Measurements from ENCODE around the gene ZNF827. TPM values are rescaled to one million over a fixed set of nuclear protein-coding genes. Genes with fewer than 3 reads are reported as not detected.

Gene ZNF827
- total RNA-seq, 1 donor: 16.3 TPM

DNA sequence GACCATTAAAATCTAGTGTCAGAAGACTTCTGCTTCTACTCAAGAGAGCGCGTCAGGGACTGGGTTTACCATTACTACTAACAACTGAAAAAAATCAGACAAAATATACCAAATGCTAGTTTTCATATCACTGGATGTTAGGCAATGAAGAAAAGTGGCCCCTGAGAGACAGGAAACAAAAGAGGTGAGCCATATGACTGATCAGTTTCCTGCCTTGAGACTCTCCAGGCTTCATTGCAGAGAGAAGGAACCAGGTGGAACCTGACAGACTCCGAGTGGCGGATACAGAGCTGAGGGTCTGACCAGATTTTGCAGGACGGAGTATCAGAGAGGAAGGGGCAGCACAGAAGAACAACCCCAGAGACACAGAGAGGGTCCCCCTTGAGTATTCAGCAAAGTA lies 172.3 kb downstream of the ZNF827 start:
- H3K4me1 ChIP-seq (ENCODE audit: insufficient read depth, low read length): no peaks in the 10 kb centered on the region
- no peak for DNase-seq (ENCODE audit: insufficient read length, low spot score, missing footprints)
- H3K9me3 ChIP-seq (ENCODE audit: low read depth, low read length): no peaks in the 10 kb centered on the region
- H3K4me3 ChIP-seq (ENCODE audit: insufficient read depth, low read length): no peak overlapping the region
- TF ChIP-seq, protein P1, sequence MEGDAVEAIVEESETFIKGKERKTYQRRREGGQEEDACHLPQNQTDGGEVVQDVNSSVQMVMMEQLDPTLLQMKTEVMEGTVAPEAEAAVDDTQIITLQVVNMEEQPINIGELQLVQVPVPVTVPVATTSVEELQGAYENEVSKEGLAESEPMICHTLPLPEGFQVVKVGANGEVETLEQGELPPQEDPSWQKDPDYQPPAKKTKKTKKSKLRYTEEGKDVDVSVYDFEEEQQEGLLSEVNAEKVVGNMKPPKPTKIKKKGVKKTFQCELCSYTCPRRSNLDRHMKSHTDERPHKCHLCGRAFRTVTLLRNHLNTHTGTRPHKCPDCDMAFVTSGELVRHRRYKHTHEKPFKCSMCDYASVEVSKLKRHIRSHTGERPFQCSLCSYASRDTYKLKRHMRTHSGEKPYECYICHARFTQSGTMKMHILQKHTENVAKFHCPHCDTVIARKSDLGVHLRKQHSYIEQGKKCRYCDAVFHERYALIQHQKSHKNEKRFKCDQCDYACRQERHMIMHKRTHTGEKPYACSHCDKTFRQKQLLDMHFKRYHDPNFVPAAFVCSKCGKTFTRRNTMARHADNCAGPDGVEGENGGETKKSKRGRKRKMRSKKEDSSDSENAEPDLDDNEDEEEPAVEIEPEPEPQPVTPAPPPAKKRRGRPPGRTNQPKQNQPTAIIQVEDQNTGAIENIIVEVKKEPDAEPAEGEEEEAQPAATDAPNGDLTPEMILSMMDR (IDR thresholded peaks at IDR 0.05; ENCODE audit: extremely low read depth, low read depth, low read length): no peak
- H2AFZ ChIP-seq (ENCODE audit: low read length): no peak overlapping the region
- no peaks in the 10 kb centered on the region for H3K79me2 ChIP-seq (ENCODE audit: insufficient read depth, low read length)
- H3K27ac ChIP-seq (ENCODE audit: low read depth, low read length): no peak overlapping the region
- H3K4me2 ChIP-seq (ENCODE audit: insufficient read depth, low read length): no peak overlapping the region
- no peaks in the 10 kb centered on the region for H4K20me1 ChIP-seq (ENCODE audit: insufficient read depth, low read length)
- H3K27me3 ChIP-seq (ENCODE audit: insufficient read depth, low read length): no peaks in the 10 kb centered on the region
- peaks cover 20% of the 10 kb centered on the region for H3K36me3 ChIP-seq (ENCODE audit: insufficient read depth, low read length)

DNA sequence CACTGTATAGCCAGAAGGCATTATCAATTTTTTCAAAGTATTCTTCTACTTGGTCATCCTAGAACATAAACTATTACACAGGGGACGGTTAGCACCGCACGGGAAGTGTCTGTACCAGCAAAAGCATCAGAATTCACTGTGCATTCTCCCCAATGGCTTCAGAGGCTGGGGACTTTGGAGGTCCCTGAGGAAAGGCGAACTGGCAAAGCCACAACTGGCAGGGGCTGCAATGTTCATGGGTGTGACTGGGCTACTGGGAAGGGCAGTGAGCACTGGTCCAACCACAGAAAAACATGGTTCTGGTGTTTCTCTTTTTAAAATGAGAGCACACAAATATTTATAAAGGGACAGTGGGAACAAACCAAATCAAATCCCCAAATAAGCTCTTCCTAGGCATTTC lies 175.2 kb downstream of the ZNF827 start:
- no peaks in the 10 kb centered on the region for H3K4me1 ChIP-seq (ENCODE audit: insufficient read depth, low read length)
- no peak overlapping the region for H3K4me3 ChIP-seq (ENCODE audit: insufficient read depth, low read length)
- H4K20me1 ChIP-seq (ENCODE audit: insufficient read depth, low read length): no peaks in the 10 kb centered on the region
- no peak overlapping the region for H3K4me2 ChIP-seq (ENCODE audit: insufficient read depth, low read length)
- H3K36me3 ChIP-seq (ENCODE audit: insufficient read depth, low read length): peaks cover 27% of the 10 kb centered on the region
- H3K27me3 ChIP-seq (ENCODE audit: insufficient read depth, low read length): no peaks in the 10 kb centered on the region
- no peaks in the 10 kb centered on the region for H3K79me2 ChIP-seq (ENCODE audit: insufficient read depth, low read length)
- no peak for DNase-seq (ENCODE audit: insufficient read length, low spot score, missing footprints)
- H3K9me3 ChIP-seq (ENCODE audit: low read depth, low read length): no peaks in the 10 kb centered on the region
- H2AFZ ChIP-seq (ENCODE audit: low read length): no peak overlapping the region
- TF ChIP-seq, protein P1 (IDR thresholded peaks at IDR 0.05; ENCODE audit: extremely low read depth, low read depth, low read length): no peak
- no peak overlapping the region for H3K27ac ChIP-seq (ENCODE audit: low read depth, low read length)

DNA sequence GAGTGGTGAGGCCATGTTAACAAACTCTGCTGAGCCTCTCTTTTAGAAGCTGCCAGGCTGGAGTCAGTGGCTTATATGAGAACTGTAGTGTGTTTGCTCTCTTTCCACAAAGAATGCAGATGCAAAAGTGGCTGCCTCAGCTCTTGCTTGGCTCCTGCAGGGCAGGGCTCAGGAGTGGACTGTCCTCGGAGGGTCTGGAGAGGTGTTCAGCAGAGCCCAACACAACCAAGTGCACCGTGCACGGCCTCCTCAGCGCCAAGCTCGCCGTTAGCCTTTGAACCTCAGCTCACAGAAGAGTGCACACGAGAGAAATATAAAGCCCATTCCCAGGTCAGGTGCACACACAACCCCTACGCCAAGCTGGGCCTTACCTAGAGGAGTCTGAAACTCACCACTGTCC lies 175.9 kb downstream of the ZNF827 start:
- TF ChIP-seq, protein P1 (IDR thresholded peaks at IDR 0.05; ENCODE audit: extremely low read depth, low read depth, low read length): no peak
- Histone ChIP-seq H4K20me1 (ENCODE audit: insufficient read depth, low read length) (no peaks in the 10 kb centered on the region), H3K4me1 (ENCODE audit: insufficient read depth, low read length) (no peaks in the 10 kb centered on the region), H3K4me2 (ENCODE audit: insufficient read depth, low read length) (no peak overlapping the region), H3K4me3 (ENCODE audit: insufficient read depth, low read length) (no peak overlapping the region), H3K79me2 (ENCODE audit: insufficient read depth, low read length) (no peaks in the 10 kb centered on the region), H3K36me3 (ENCODE audit: insufficient read depth, low read length) (peaks cover 27% of the 10 kb centered on the region), H3K27me3 (ENCODE audit: insufficient read depth, low read length) (no peaks in the 10 kb centered on the region), H3K9me3 (ENCODE audit: low read depth, low read length) (no peaks in the 10 kb centered on the region), H2AFZ (ENCODE audit: low read length) (no peak overlapping the region), H3K27ac (ENCODE audit: low read depth, low read length) (no peak overlapping the region)
- no peak for DNase-seq (ENCODE audit: insufficient read length, low spot score, missing footprints)

DNA sequence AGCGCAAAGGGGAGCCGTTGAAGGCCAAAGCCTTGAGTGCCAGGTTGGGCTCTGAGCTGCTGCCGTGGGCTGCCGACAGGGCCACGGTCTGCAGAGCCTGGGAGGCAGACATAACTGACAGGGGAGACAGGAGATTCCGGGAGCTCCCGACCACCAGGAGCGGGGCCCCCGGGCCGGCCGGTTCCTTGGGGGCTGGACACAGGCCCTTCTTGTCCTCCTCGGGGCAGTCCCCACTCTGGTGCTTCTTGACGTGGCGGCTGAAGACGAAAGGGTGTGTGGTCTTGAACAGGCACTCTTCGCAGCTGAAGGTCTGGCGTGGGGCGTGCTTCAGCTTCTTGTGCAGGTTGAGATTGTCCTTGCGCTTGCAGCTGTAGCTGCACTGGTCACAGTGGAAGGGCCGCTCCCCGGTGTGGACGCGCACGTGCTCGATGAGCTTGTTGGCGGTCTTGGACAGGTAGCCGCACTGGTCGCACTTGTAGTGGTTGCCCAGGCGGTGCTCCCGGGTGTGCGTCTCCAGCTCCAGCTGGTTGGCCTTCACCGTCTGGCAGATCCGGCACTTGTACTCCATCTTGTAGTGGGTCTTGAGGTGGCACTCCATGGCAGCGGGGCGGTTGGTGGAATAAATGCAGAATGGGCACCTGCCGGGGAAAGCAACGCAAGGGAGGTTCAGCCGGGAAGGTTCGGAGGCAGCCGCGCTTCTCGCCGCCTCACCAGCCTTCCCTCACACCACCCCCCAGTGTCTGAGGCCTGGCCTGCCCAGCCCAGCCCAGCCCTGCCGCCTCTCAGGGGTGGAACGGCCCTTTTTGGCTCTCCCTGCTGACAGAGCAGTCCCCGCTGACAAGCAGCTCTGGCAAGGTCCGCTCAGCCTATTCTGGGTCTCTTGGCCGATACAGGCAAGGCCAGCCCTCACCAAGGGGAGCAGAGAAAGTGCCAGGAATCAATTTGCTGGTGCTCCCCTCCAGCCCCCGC lies 177.4 kb downstream of the ZNF827 start:
- no peak overlapping the region for H2AFZ ChIP-seq (ENCODE audit: low read length)
- H3K79me2 ChIP-seq (ENCODE audit: insufficient read depth, low read length): no peaks in the 10 kb centered on the region
- no peak overlapping the region for H3K27ac ChIP-seq (ENCODE audit: low read depth, low read length)
- H3K4me3 ChIP-seq (ENCODE audit: insufficient read depth, low read length): no peak overlapping the region
- no peak overlapping the region for H3K4me2 ChIP-seq (ENCODE audit: insufficient read depth, low read length)
- no peaks in the 10 kb centered on the region for H4K20me1 ChIP-seq (ENCODE audit: insufficient read depth, low read length)
- H3K9me3 ChIP-seq (ENCODE audit: low read depth, low read length): no peaks in the 10 kb centered on the region
- H3K4me1 ChIP-seq (ENCODE audit: insufficient read depth, low read length): no peaks in the 10 kb centered on the region
- TF ChIP-seq, protein P1 (IDR thresholded peaks at IDR 0.05; ENCODE audit: extremely low read depth, low read depth, low read length): no peak
- no peak for DNase-seq (ENCODE audit: insufficient read length, low spot score, missing footprints)
- H3K27me3 ChIP-seq (ENCODE audit: insufficient read depth, low read length): no peaks in the 10 kb centered on the region
- H3K36me3 ChIP-seq (ENCODE audit: insufficient read depth, low read length): peaks cover 27% of the 10 kb centered on the region

Data from osteoblast (primary cell).